HG03432 (cell line): ENCODE results near the gene MLYCD.
A peak's percentile ranks its signal among the peaks of the same experiment; 100 is the strongest.

Experiments
- ATAC-seq: cut with Tn5 transposase; IDR thresholded peaks from one replicate; pipeline ENCODE4 v1.9.1; 2021; ENCODE audit warnings: mild to moderate bottlenecking, moderate library complexity; ENCODE audit not compliant: unreplicated experiment

MLYCD gene

DNA sequence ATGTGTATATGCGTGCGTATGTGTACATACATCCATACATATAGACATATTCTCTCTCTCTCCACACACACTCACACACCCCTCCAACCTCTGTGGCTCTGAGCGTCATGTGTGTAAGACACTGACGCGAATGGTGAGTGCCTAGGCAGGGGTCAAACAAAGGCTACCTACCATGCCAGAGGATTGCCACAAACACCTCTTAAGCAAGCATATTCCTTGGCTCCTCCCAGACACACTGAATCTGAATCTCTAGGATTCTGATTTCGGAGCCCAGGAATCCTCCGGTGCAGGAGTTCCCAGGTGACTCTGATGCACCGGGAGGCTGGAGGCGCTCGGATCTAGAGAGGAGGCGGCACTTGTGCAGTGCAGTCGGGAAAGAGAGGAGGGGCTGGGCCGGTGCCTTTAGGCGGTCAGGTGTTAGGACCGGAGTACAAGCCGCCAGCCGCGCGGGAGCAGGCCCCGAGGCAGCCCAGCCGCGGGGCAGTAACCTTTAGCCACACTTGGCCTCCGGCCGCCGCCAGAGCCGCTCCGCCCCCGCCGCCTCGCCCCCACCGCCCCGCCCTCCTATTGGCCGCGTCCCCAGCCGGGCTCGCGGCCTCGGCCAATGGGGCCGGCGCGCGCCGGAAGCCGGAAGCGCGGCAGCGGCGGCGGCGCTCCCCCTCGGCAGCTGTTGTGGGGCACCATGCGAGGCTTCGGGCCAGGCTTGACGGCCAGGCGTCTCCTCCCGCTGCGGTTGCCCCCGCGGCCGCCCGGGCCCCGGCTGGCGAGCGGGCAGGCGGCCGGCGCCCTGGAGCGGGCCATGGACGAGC is at the start of gene MLYCD:
TSS of gene MLYCD (plus strand) at position 653 of the 809 bp plus-strand sequence. CDS start at position 683, 30 bp downstream.
- ATAC-seq = peak; percentile 89

DNA sequence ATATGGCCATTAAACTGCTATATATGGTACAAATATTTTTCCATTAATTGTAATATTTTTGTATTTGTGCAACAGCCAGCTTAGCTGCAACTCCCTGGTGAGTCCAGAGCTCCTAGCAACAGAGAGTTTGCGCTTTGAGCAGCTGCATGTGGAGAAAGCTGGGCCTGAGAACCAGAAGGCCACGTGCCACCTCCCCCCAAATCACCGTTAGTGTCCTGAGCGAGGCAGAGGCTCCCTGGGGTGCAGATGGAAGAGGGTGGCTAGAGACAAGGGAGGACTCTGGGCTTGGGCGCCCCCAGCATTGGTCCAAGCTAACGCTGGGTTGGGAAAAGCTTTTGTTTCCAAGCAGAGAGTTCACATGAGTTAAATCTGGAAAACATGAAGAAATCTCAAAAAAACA is 49.5 kb upstream of the MLYCD start:
- ATAC-seq = no peak

DNA sequence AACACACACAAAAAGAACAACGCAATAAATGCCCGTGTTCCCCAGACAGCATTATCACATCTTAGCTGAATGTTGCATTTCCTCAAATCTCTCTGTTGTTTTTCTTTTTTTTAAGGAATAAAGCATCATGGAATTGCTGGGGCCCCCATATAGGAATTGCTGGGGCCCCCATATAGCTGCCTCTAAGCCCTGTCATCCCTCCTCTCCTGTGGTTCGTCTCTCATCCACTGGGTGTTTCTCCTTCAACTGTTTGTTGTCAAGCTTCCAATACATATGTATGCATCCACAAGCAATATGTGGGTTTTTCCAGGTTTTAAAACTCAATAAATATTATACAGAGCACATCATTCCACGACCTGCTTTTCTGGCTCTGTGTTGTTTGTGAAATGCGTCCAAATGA is 48.0 kb upstream of the MLYCD start:
- no peak for ATAC-seq

DNA sequence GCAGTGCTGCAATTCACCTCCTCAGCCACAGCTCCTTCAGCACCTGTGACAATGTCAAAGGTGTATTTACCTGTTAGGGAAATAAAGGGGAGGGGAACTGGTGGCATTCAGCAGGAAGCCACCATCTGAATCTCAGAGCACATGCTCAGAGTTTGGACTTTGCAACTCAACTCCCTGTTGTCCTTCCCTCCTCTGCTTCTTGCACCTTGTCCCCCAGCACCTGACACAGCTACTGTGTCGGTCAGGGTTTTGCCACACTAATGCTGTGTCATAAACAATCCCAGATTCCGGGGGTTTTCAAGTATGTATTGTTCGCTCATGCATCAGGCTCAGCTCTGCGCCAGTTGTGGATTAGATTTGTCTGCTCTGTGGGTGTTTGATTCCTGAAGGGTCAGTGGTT is 47.4 kb upstream of the MLYCD start:
- ATAC-seq = no peak

DNA sequence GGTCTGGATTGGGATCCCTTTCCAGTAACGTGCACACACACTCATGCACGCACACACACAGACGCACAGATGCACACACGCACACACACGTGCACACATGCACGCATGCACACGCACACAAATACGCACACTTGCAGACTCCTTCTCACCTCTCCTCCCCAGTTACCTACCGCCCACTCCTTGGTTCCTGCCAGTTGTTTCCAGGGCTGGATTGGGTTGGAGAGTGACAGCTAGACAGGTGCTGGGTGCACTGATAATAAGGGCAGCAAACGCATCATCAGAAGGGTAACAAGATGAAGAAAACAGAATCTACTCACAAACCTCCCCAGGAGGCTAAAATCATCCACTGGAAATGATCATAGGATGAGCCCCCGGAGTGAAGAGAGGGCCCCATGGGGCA is 46.1 kb upstream of the MLYCD start:
- no peak for ATAC-seq

DNA sequence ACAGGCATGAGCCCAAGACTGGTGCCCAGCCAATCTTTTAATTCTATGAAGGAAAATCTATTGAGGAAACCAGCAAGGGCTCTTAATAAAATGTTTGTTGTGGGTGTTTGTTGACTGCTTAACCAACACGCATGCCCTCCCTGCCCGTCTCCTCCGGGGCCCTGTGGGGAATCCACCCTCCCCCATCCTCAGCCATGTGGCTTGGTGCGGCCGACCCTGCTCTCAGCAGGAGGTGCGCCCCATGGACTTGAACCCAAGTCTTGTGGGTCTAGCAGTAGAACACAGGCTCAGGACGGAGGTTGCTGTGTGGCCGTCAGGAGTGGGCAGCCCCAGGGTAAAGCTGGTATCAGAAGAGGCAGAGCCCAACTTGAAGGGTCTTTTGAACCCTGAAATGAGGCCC is 45.1 kb upstream of the MLYCD start:
- ATAC-seq = no peak

DNA sequence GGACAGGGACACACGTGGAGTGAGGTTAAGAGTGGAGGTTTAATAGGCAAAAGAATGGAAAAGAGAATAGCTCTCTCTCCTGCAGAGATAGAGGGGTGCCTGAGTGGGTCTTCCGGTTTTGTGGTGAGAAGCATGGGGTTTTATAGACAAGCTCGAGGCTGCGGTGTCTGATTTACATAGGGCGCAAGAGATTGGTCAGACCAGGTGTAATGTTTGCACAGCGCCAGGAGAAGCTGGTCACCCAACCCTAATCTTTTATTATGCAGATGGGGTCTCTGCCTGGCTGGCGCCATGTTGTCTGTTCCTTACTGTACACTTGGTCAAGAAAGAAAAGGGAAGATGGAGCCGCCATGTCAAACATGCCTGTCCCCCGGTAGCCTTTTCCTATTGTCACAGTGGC is 44.5 kb upstream of the MLYCD start:
- ATAC-seq = no peak

DNA sequence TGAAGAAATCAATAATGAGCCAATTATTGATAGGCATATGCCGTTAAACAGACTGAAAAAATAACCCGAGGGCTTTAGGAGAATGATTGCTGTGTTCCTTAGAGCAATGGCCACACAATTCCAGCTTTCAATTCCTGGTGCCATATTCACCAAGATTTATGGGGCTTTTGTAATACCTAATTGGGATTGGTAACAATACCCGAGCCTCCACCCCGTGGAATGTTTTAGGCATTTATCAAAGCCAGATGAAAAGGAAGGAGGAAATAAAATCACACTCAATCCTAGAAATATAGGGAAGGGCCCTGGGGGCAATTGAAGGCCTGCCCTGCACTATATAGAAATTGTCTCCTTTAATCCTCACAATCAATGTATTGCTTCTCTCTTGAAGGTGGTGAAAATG is 42.1 kb upstream of the MLYCD start:
- no peak for ATAC-seq

DNA sequence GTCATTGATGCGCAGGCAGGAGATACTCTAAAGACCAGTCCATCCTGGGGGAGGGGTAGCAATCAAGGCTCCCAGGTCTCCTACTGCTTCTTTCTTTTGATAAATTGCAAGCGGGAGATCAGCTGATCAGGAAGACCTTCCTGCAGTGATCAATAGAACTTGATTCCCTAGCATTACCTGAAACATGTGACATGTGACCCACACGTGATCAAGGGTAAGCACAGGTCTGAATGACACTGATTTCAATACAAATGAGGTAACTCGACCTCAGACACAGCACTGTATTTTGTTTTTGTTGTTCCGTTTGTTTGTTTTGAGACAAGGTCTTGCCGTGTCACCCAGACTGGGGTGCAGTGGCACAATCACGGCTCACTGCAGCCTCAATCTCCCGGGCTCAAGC is 39.6 kb upstream of the MLYCD start:
- no peak for ATAC-seq

DNA sequence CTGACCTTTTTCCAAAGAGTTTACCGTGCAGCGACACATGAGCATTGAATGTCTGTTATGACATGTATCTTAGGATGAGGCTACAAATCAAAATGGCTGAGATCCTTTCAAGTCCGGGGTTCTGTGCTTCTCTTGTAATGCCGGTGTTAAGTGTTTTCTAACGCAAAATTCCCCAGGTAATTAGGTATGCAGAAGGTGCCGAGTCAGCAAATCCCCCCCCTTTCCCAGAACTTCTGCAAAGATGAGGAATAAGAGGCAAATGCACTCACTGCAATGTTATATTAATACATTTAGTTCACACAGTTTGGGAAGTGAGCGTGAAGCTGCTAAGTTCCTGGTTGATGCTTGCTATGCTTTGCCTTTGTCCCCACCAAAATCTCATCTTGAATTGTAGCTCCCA is 36.3 kb upstream of the MLYCD start:
- no peak for ATAC-seq

DNA sequence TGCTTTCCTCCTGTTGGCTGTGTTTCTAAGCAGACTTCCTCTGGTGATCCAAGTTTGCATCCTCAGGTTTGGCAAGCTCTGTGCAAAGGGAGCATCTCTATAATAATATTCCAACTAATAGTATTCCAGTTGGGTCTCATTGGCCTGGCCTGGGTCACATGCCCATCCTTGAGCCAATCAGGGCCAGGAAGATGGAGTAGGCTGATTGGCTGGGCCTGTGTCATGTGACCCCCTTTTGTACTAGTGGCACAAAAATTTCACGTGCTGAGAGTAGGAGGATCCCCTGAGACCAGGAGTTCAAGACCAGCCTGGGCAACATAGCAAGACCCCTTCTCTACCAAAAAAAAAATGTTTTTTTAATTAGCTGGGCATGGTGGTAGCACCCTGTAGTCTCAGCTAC is 35.2 kb upstream of the MLYCD start:
- no peak for ATAC-seq

DNA sequence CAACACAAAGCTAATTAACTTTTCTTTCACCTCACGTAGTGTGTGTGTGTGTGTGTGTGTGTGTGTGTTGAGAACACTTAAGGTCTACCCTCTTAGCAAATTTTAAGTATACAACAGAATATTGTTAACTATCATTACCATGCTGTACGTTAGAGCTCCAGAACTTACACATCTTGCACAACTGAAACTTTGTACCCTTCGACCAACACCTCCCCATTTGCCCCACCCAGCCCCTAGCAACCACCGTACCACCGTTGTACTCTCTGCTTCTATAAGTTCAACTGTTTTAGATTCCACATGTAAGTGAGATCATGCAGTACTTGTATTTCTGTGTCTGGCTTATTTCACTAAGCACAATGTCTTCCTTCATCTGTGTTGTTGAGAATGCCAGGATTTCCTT is 28.1 kb upstream of the MLYCD start:
- ATAC-seq = no peak

DNA sequence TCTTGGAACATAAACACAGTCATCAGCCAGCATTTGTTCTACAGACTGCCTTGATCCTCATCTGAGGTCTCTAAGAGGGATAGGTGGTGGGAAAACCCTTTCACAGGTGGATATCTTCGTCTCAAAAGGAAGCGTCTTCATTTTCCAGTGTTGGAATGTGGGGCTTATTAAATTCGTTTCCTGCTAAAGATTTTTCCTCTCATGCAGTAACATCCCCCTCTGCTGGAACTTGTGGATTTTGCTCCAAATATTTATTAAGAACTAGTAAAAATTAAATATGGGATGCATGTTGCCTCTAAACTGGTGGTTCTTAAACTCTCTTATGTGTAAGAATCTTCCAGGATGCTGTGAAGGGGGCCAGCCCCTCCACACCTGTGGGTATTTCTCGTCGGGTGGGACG is 20.1 kb upstream of the MLYCD start:
- no peak for ATAC-seq

DNA sequence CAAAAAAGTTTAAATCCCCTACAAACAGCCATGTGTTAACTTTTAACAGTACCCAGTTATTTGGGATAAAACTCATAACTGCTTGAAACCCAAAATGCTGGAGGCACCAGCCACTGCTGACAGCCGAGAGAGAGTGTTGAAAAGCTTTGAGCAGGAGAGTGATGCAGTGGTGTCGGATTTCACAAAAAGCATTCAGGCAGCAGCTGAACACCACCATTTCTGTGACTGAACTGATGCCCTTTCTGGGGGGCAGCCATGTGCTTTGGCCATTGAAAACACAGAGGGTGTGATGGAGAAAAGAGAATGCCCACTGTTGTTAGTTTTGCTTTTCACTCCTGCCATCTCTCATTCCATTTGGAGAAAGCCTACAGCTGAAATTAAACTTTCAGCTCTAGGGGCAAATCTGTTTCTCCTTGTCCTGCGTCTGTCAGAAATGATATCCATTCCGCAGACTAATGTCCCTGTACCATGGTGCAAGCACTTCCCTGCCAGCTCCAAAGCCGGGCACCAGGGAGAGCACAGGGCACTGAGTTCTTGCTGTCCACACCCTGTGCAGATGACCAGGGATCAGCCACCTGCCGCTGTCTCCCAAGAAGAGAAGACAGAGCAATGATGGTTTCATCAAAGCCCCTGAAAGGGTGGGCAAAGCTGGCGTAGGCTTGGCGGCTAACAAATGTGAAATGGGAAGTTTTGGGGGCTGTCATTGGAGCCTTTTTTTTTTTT is 16.6 kb upstream of the MLYCD start:
- no peak for ATAC-seq

DNA sequence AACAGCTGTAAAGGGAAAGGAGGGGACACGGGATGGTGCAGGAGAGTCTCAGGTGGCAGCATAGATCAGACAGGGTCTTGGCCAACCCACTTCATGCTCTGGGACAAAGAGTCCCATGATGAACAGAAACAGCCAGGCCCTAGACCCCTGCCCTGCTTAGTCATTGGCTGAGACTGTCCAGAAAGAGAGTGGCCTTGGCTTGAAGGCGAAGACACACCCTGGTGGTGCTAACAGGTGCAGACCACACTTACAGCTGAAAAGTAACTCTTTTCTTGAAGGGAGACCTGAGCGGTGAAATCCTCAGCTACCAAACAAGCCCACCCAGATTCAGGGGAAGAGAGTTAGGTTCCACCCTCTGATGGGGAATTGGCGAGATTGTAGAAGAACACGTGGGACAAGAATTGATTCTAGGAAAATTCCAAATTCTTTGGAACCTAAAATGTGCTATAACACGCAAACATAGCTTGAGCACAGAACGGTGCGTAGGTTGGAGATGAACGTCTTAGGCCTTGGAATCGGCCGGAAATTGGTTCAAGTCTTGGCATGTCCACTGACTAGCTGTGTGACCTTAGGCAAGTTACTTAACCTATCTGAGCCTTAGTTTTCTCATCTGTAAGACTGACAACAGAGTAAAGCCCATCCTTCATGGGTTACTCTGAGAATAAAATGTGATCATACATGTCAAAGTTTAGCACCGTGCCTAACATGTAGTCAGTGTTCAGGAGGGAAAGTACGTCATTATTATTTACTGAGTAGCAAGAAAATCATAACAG is 12.5 kb upstream of the MLYCD start:
- no peak for ATAC-seq

DNA sequence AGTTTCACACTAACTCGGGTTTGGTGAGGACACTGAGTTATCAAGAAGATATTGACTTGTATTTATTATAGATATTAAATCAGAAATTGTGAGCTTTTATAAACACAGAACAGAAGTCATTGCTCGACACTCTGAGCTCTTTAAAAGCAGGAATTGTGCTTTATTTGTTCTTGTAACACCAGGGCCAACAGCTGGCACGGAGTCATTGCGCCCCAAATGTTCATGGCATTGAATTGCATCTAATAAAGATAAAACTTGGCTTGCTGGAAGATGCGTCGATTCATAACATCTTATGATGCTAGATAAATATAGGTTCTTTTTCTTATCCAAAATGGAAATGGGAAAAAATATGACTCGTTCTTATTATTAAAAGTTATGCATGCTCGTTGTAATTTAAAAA is 11.8 kb upstream of the MLYCD start:
- ATAC-seq = no peak

DNA sequence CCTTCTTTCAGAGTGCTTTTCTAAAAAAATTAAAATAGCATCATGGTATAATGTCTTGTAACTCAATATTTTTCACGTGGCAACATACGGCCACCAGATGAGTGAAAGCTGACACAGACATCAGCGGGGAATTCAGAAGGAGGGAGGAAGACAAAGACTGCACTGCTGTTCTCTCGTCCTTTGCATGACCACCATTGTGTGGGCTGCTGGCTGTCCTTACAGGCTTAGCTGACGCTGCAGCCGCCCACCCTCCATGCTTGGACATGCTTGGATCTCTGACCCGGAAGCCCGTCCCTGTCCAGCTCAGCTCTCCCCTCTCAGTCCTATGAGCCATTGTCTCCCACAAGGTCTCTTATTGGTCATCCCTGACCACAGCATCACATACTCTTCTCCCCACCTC is 11.4 kb upstream of the MLYCD start:
- ATAC-seq = no peak

DNA sequence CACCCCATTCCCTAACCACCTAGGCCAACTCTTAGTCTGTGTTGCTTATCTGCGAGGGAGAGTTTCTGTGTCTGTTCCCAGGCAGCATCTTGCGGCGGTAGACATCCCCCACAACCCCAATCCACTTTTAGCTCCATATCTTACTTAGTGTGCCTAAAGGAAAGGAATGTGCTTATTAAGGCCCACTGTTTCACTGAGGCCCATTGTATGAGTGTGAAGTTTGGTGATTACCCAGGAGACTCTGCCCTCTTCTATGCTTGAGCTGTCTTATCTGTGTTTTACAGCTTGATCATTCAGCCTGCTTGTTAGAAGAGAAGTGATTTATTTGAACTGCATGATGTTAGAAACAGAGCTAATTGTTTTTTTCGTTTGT is 10.3 kb upstream of the MLYCD start:
- ATAC-seq = no peak

DNA sequence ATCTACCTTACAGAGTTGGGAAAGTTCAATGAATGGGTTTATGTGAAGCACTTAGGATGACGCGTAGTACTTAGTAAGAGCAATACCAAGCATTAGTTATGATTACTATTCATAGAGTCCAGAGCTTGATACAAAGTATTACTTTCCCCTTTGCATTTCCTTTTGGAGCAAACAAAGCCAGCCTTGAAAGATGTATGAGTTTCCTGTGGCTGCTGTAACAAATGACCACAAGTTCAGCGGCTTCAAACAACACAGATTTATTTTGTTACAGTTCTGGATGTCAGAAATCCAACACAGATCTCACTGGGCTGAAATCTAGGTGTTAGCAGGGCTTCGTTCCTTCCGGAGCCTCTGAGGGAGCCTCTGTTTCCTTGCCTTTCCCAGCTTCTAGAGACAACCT is 8.6 kb upstream of the MLYCD start:
- ATAC-seq = no peak

DNA sequence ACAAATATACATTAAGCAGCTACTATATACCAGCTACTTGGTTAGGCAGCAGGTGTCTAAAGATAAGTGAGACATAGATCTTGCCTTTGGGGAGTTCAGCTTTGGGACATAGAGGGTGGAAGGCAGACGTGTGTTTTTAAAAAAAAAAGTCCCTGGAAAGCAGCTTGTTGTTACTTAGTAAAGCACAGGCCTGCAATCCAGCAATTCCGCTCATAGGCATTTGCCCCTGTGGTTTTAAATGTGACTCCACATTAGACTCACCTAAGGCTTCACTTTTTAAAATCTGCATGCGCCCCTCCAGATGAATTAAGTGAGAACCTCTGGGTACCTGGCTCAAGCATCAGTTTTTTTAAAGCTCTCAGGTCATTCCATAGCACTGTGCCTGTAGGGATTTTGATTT is 7.2 kb upstream of the MLYCD start:
- ATAC-seq = no peak

DNA sequence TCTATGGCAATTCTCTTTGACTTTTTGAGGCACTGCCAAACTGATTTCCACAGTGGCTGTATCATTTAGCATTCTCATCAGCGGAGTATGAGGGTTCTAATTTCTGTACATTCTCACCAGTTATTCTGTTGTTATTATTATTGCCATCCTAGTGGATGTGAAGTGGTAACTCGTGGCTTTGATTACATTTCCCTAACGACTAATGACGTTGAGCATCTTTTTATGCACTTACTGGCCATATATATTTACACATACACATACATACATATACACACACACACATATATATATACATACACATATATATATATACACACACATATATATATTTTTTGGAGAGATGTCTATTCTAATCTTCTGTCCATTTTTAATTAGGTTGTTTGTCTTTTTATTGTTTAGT is 3.7 kb upstream of the MLYCD start:
- no peak for ATAC-seq

DNA sequence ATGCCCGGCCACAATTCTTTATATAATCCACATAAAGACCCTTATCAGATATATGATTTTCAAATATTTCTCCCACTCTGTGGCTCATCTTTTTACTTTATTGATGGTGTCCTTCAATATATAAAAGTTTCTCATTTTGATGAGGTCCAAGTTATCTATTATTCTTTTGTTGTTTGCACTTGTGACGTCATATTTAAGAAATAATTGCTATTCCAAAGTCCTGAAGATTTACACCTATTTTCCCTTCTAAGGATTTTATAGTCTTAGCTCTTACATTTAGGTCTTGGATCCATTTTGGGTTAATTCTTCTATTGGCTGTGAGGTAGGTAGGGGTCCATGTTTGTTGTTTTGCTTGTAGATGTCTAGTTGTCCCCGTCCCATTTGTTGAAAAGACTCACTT is 3.0 kb upstream of the MLYCD start:
- no peak for ATAC-seq
